ENCODE results near the gene TP53AIP1.

DNA sequence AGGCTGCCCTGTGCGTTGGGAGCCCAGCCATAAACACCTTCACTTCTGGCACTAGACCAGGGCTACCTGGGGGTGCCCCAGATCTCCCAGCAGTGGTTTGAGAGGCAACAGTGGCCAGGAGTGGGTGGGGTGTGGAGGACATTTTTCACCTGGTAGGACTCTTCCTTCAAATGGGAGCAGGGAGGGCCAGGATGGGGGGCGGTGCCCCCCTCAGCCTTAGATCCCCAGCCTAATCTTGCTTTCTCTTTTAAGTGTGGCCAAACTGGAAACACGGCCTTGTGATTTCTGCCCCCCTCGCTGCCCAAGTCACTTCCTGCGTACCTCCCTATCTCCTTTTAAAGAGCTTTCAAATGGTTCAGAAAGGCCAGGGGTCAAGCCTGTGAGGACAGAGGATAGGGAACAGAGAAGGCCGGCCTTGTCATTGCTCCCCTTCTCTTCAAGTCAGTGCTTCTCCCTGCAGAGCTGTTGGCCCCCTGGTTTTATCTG is 50.7 kb downstream of the TP53AIP1 start:
- TF ChIP-seq EZH2 (IDR thresholded peaks at IDR 0.05) = no peak
- TF ChIP-seq, protein P1, sequence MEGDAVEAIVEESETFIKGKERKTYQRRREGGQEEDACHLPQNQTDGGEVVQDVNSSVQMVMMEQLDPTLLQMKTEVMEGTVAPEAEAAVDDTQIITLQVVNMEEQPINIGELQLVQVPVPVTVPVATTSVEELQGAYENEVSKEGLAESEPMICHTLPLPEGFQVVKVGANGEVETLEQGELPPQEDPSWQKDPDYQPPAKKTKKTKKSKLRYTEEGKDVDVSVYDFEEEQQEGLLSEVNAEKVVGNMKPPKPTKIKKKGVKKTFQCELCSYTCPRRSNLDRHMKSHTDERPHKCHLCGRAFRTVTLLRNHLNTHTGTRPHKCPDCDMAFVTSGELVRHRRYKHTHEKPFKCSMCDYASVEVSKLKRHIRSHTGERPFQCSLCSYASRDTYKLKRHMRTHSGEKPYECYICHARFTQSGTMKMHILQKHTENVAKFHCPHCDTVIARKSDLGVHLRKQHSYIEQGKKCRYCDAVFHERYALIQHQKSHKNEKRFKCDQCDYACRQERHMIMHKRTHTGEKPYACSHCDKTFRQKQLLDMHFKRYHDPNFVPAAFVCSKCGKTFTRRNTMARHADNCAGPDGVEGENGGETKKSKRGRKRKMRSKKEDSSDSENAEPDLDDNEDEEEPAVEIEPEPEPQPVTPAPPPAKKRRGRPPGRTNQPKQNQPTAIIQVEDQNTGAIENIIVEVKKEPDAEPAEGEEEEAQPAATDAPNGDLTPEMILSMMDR (IDR thresholded peaks at IDR 0.05) = no peak
- TF ChIP-seq EZH2phosphoT487 (IDR thresholded peaks at IDR 0.05) = no peak
